Tibial nerve (tissue), 3 donors: Measurements from ENCODE around the gene LCN2.

Experiments used
- CTCF ChIP-seq, 5 experiments: fragments of 200-600 bp in 3 of 5; fragments of 450-650 bp in 2 of 5; sonication (generic) in 3 of 5; IDR thresholded peaks; one replicate each; pipeline ENCODE4 v1.5.1; 2016 to 2019; ENCODE audit warnings: antibody characterized with exemption in 5 of 5, mild to moderate bottlenecking in 3 of 5, moderate library complexity in 2 of 5
- POLR2A ChIP-seq, 2 donors: fragments of 450-650 bp; IDR thresholded peaks; one replicate each; pipeline ENCODE4 v1.6.1; 2017; ENCODE audit warnings: antibody characterized with exemption in 2 of 2, mild to moderate bottlenecking in 2 of 2, moderate library complexity in 2 of 2

- TF ChIP-seq POLR2A (IDR thresholded peaks at IDR 0.05), result no peak
- TF ChIP-seq CTCF (IDR thresholded peaks at IDR 0.05), result no peak
These were observed 5.6 kb upstream of the LCN2 start for GRCh38 chr9:128143525-128144238.
